ENCODE data around the gene BATF3.

Gene BATF3

DNA sequence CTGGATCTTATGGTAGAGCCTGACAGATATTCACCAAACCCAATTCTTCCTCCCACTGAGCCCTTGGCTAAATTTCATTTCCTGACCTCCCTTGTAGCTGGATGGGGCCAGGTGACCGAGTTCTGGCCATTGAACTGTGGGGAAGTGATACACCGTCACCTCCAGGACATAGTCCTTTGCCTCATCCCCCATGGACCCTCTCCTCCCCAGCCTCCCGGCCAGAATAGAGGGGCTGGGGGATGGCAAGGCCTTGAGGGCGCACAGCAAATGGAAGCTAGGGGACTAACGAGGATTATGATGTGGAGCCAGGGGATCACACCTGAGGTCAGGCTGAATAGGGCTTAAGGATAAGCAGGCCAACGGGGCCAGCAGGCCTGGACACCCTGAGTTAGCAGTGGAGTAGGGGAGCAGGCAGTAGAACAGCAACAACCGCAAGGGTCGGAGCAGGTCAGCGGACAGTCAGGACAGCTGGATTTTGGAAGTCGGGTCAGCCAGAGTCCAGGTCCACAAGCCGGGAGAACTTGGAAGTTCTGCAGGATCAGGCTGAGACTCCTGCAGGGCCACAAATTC lies 15.0 kb downstream of the BATF3 start:
- no peak for DNase-seq (ENCODE audit: low read depth in 3 of 3)

DNA sequence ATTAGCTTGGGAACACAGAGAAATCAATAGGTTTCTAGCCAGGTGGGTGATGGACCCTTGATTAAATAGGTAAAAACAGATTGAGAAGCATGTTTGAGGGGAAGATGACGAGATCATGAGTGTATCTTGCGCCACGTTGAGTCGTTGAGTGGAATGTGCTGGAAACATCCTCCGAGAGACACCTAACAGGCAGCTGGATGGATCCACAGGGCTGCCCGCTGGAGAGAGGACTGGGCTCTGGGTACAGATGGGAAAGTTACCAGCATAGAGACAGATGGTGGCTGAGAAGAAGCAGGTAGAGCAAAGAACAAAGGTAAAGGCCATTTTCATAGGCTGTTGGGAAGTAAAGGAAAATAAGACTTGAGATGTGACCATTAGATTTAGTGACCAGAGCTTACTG lies 15.6 kb downstream of the BATF3 start:
- DNase-seq (ENCODE audit: low read depth in 3 of 3): no peak

GRCh38 chr1:212683357-212683722 lies 16.3 kb downstream of the BATF3 start:
- no peak for DNase-seq (ENCODE audit: low read depth in 3 of 3)

DNA sequence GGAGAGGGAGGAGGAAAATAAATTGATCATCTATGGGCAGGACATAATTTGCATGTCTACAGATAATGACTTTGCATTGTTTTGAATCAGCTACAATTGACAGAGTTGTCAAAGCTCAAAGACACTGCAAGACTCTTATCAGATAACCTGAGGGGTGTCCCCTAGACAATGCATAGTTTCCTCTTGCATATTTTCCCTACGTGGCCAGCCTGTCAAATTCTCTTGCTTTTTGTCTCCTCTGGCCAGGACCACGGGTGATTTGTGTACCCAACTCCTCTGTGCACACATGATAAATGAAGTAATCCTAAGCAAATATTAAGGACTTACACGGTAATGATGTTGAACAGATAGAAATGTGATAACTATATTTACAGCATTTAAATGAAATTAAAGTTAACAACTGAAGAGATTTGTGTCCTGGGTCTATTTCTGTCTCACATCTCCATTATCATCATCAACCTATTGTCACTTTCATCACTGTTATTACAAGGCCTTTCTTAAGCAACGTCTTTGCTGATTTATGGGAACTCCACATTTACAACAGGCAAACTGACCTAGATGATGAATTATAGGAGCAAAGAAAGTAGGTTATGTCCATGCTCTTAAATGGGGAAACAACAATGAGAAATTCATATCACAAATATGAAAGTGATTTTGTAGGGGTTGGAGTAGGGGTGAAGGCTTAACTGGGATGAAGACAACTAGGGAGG lies 18.8 kb downstream of the BATF3 start:
- DNase-seq (ENCODE audit: low read depth in 3 of 3): no peak

DNA sequence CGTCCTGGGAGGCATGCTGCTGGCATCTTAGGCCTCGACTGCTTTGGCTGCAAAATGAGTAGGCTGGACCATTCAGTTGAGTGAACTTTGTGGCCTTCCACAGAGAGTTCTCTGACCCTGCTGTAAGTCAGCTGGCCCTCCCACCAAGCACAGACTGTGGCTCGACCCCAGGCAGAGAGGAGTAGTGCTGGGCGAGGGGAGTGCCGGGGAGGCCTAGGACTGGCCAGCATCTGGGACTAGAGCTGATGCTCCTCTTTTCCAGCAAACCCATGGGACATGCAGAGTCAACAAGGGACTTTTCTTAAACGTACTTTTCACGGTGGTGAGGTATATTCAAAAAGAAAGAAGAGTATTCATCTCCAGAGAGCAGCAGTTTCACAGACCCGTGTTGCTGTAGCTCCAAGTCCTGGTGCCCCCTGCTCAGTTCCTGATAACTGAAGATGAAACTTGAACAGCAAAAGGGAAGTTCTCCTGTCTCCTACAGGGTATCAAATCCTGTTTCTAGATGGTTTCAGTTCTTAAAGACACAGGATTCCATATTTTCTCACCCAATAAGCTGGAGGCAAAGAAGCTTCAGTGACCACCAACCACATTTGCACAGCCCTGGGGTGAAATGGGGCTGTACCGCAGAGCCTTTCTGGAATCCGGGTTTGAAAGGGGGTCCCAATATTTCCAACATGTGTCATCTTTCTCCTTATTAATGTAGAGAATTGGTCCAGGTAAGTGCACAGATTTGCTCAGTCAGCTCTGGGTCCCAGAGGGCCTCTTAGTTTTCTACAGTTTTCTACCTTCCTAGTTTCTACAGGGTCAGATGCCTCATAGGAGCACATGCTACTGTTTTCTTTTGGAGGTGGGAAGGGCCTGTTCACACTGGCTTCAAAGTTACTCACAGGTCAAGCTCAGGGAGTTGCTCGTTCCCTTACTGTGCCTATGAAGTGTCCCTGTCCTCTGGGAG lies 20.9 kb downstream of the BATF3 start:
- no peak for DNase-seq (ENCODE audit: low read depth in 3 of 3)

DNA sequence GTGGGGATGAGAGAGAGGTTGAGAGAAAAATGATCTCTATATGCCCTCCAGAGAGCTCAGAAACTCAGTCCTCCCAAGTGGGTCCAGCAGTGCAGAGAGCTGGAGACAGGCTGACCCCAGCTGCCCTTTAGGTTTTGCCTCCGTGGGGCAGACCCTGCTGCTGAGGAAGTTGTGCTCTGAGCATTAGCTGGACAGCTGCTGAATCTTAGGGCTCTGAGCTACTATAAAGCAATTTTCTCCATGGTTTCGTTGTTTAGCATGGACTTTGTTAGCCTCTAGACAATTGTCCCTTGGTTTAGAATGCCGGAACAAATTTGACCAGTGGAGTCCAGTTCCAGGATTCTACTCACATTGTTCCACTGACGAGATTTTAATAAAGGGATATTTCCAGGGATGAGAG lies 22.1 kb downstream of the BATF3 start:
- DNase-seq (ENCODE audit: low read depth in 3 of 3): no peak

DNA sequence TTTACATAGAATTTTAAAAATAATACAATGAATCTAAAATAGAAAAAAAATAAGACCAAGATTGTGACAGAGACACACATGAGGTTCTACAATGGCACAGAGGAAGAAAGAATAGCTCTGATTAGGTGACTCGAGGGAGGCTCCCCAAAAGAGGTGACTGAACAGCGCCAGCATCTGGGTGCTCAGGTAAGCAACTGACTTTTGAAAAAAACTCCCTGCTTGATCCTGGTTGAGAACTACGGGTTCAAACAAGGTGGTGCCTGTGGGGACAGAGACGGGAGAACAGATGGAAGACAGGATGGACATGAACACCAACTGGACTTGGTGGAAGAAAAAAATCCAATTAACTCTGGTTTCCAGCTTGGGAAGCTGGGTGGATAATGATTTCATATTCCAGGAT lies 22.5 kb downstream of the BATF3 start:
- DNase-seq (ENCODE audit: low read depth in 3 of 3): no peak

GRCh38 chr1:212675675-212676074 lies 24.0 kb downstream of the BATF3 start:
- no peak for DNase-seq (ENCODE audit: low read depth in 3 of 3)

DNA sequence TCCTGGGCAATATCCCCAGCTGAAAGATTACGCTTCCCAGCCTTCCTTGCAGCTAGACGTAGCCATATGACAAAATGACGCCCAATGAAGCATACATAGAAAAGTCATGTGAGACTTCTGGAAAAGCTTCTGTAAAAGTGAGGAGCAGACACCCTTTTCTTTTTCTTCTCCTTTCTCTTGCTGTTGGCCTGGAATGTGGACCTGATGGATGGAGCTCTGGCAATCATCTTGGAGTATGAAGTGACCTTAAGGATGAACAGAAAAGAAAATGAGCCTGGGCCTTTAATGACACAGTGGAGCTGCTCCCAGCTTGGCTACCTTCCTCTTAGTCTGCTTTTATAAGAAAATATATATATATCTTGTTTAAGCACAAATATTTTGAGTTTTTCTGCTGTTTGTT lies 24.8 kb downstream of the BATF3 start:
- no peak for DNase-seq (ENCODE audit: low read depth in 3 of 3)

- DNase-seq (ENCODE audit: low read depth in 3 of 3): no peak
These were observed 28.2 kb downstream of the BATF3 start for GRCh38 chr1:212671342-212672031.

- no peak for DNase-seq (ENCODE audit: low read depth in 3 of 3)
These were observed 28.8 kb downstream of the BATF3 start for GRCh38 chr1:212670882-212671281.

DNA sequence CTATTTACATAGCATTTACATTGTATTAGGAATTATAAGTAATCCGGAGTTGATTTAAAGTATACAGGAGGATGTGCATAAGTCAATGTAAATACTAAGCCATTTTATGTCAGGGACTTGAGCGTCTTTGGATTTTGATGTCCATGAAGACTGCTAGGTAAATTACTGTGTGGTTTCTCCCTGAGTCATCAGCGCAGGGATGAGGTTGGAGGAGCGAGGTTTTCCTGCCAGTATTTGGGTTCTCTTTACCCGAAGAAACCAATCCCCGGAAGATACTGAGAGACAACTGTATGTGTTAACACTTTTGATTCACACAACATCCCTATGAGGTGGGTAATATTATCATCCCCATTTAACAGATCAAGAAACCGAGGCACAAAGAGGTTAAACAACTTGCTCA lies 29.3 kb downstream of the BATF3 start:
- DNase-seq (ENCODE audit: low read depth in 3 of 3): no peak

GRCh38 chr1:212669600-212669999 lies 30.0 kb downstream of the BATF3 start:
- no peak for DNase-seq (ENCODE audit: low read depth in 3 of 3)

- no peak for DNase-seq (ENCODE audit: low read depth in 3 of 3)
These were observed 30.5 kb downstream of the BATF3 start for GRCh38 chr1:212669102-212669501.

- no peak for DNase-seq (ENCODE audit: low read depth in 3 of 3)
These were observed 31.2 kb downstream of the BATF3 start for GRCh38 chr1:212668477-212668876.

DNA sequence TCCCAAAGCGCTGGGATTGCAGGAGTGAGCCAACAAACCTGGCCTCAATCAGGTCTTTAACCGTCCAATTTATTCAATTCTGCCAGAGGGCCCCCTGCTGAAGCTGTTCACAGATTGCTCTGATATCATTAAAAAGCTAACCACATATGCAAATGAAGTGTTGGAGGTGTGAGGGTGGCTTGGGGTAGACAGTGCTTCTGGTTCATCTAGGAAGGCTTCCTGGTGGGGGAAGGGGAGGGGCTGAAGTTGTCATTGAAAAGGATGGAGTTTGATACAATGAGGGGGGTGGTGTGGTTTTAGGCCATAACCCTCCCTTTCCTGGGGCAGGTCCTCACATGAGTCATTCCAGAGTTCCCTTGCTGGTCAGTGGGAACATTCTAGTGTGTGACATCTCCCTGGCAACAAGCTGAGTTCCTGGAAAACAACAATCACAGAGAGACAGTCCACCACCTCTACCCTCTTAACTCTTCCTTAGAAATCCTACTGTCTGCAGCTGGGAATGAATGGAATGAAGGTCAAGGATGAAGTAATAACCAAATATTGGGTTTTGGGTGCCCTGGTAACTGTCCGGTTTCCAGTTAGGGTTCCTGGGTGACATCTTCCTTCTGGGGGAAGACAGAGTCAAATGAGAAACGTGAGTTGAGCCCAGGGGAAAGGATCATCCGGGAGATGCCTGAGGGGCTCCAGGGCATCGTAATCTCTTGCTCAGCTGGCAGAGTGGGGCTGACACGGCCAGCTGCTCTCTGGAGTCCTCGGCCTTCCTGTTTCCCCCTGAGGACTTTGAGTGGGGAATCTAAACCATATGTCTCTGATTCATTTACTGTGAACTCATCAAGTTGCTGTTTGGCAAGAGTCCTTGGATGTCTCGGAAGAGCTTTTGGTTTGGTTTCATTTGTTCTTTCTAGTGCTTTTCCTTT lies 32.2 kb downstream of the BATF3 start:
- no peak for DNase-seq (ENCODE audit: low read depth in 3 of 3)

GRCh38 chr1:212666116-212666775 lies 33.4 kb downstream of the BATF3 start:
- DNase-seq (ENCODE audit: low read depth in 3 of 3): no peak

GRCh38 chr1:212665241-212666115 lies 34.2 kb downstream of the BATF3 start:
- DNase-seq (ENCODE audit: low read depth in 3 of 3): peak; percentile 66 to 75 (median 66)

- no peak for DNase-seq (ENCODE audit: low read depth in 3 of 3)
These were observed 35.0 kb downstream of the BATF3 start for GRCh38 chr1:212664409-212665199.
